Aorta (tissue), 5 donors: ENCODE results near the gene LNPEP. TPM values are rescaled to one million over a fixed set of nuclear protein-coding genes. Genes with fewer than 3 reads are reported as not detected.

Experiments
- ATAC-seq: fragments of 200-7000 bp; cut with Tn5 transposase; one replicate; pipeline ENCODE4 v1.9.1; 2022; ENCODE audit warnings: moderate library complexity; ENCODE audit not compliant: low FRiP score
- DNase-seq, 2 donors: peaks; one replicate each; pipeline ENCODE4 v3.0.0-alpha.2; 2020
- H3K27ac ChIP-seq, 2 donors: one replicate each; pipeline ENCODE4 v1.5.1; 2013; ENCODE audit warnings: low read length in 2 of 2, mild to moderate bottlenecking in 2 of 2, moderate library complexity in 2 of 2, control low read depth in 1 of 2, inconsistent platforms in 1 of 2, low read depth in 1 of 2
- H3K27me3 ChIP-seq, 2 donors: one replicate each; pipeline ENCODE4 v1.6.1; 2013; ENCODE audit warnings: control low read depth in 1 of 2, low read length in 1 of 2, mild to moderate bottlenecking in 1 of 2, moderate library complexity in 1 of 2; ENCODE audit not compliant: insufficient read depth in 2 of 2, control insufficient read depth in 1 of 2
- H3K36me3 ChIP-seq, 2 donors: one replicate each; pipeline ENCODE4 v1.6.1; 2013; ENCODE audit warnings: control low read depth in 1 of 2, low read length in 1 of 2, mild to moderate bottlenecking in 1 of 2; ENCODE audit not compliant: insufficient read depth in 2 of 2, control insufficient read depth in 1 of 2
- H3K4me1 ChIP-seq, 2 donors: one replicate each; pipeline ENCODE4 v1.6.1; 2013; ENCODE audit warnings: low read length in 2 of 2, control low read depth in 1 of 2, mild to moderate bottlenecking in 1 of 2, moderate library complexity in 1 of 2; ENCODE audit not compliant: insufficient read depth in 2 of 2, control insufficient read depth in 1 of 2
- H3K4me3 ChIP-seq, 2 donors: one replicate each; pipeline ENCODE4 v1.5.1; 2013; ENCODE audit warnings: low read length in 2 of 2, control low read depth in 1 of 2, mild to moderate bottlenecking in 1 of 2
- H3K9me3 ChIP-seq: one replicate; pipeline ENCODE4 v1.6.1; 2013; ENCODE audit warnings: mild to moderate bottlenecking, low read length; ENCODE audit not compliant: control insufficient read depth
- WGBS, 2 donors: extraction: QIAGEN DNeasy Blood & Tissue Kit; methylation state at CpG; one replicate each; pipeline ENCODE4 v1.1.7; 2013; 5-methylcytosine and 5-hydroxymethylcytosine counted together
- intact Hi-C, 2 donors: fragments of 100-400 bp; cut with DNase I; formaldehyde crosslinking; loops; one replicate each; pipeline versions ENCODE4 v1.14.2 to v1.15.0; 2022
- long read RNA-seq, 2 donors: library from polyadenylated mRNA; unstranded; transcript quantifications; one replicate each; pipeline ENCODE4 v2.0.0, GENCODE V29; 2020 to 2021
- polyA plus RNA-seq, 2 donors: library from polyadenylated mRNA; stranded (reverse); fragments of 200-250 nt; gene quantifications; one replicate each; pipeline ENCODE4 v1.2.3, GENCODE V29; 2013
- total RNA-seq, 2 donors: library from RNA; stranded (reverse); fragmentation: NEBNext Ultra II Directional; extraction: Animal tissue kit (Norgen Biotek cat#: 25700); gene quantifications; one replicate each; pipeline ENCODE4 v1.2.1, GENCODE V29; 2021
- donor health status: healthy with polysubstance abuse.
- donor health status: Bipolar disorder and iron deficiency.
- donor health status: DM: no; HTN: no; CAD: no.
- donor health status: DM: no; HTN: no; CAD: no.
- donor health status: DM: yes; HTN: yes; CAD: no.

LNPEP gene
- total RNA-seq (10 to 100 TPM; 51.9 to 69.8 TPM), polyA plus RNA-seq (1 to 10 TPM; 3.1 to 7.0 TPM)
- long read RNA-seq, donor 1, full-length matches to known transcripts: 2 of 19 reads
- long read RNA-seq, donor 1, partial matches to known transcripts: 9 of 19 reads
- long read RNA-seq, donor 1, other reads (novel, unspliced or antisense): 8 of 19 reads
- long read RNA-seq, donor 2, full-length matches to known transcripts: 2 of 15 reads
- long read RNA-seq, donor 2, partial matches to known transcripts: 5 of 15 reads
- long read RNA-seq, donor 2, other reads (novel, unspliced or antisense): 8 of 15 reads

DNA sequence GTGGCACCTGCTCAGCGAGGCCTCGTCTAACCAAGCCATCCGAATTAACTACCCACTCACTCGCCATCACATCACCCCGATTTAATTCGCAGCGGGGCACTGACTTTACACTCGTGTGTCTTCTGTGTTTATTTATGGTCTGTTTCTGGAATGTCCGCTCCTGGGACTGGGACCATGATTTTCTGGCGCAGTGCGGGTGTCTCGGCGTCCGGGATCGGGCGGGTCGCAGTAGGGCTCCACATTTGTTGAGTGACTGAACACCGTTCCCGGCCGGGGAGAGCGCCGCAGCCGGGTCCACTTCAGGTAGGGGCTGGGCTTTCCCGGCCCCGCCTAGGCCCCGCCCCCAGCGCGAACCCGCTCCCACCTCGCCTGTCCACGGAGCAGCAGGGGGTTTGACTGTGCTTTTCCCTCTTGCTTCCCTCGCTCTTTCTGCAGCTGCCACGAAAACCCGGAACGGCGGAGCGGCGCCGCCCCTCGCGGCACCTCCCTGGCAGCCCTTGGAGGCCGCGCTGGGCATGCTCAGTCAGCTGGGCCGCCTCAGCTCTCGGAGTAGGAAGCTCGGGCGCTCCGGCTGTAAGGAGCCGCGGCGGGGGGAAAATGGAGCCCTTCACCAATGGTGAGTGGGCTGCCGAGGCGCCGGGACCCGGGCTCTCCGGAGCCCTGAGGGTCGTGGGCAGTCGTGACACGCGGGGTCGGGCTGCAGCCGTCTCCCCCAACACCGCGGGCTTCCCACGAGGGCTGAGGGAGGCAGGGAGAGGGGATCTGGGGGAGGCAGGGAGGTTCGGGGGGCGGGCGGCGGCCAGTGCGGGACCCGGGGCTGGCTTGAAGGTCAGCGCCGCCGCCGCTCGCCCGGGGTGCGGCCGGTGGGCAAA is at the start of gene LNPEP:
LNPEP (plus strand) TSS at position 522 of the 872 bp plus-strand sequence; CDS start at position 598, 76 bp downstream.
- intact Hi-C loops: loop anchor here (10.0 kb wide), 2 partner anchors 59 to 131 kb away; partner anchors contain the start of gene ERAP1 (in 1 of the 2)
- ATAC-seq: peak; percentile 95
- Histone ChIP-seq H3K36me3 (no peaks in the 10 kb centered on the region), H3K9me3 (no peaks in the 10 kb centered on the region), H3K27ac (peak within 1 kb of the TSS; percentile 77 to 96), H3K27me3 (no peaks in the 10 kb centered on the region), H3K4me1 (no peaks in the 10 kb centered on the region), H3K4me3 (peak within 1 kb of the TSS; percentile 73 to 98)
- 0% methylated on average over 71 to 79 of the region's 79 CpGs for WGBS, 2 donors
- DNase-seq: peak; percentile 98 to 99

DNA sequence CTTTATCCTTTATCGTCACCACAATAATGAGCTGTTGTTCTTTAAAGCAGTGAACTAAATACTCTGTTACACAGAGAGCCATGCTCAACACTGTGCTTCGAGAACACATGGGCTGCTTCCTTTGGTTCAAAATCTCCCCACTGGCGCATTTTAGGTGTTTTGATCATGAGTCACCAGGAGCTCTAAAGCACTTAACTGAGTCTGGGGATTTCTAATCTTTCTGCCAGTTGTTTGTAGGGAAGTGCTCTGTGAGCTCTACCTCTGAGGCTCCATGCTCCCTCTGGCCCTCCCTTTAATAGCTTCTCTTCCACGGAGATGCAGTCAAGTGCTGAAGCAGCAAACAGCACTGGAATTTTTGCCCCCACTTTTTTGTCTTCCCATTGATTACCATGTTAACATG is 42.5 kb upstream of the LNPEP start:
- DNase-seq: no peak
- Histone ChIP-seq H3K27me3 (no peaks in the 10 kb centered on the region), H3K36me3 (peaks cover 0 to 2% of the 10 kb centered on the region in 2 donors), H3K4me1 (no peaks in the 10 kb centered on the region), H3K9me3 (no peaks in the 10 kb centered on the region), H3K27ac (no peak overlapping the region), H3K4me3 (no peak overlapping the region)
- ATAC-seq: no peak
- 70 to 76% methylated on average over 4 of the region's 4 CpGs for WGBS, 2 donors
- intact Hi-C loops: no loop called here

DNA sequence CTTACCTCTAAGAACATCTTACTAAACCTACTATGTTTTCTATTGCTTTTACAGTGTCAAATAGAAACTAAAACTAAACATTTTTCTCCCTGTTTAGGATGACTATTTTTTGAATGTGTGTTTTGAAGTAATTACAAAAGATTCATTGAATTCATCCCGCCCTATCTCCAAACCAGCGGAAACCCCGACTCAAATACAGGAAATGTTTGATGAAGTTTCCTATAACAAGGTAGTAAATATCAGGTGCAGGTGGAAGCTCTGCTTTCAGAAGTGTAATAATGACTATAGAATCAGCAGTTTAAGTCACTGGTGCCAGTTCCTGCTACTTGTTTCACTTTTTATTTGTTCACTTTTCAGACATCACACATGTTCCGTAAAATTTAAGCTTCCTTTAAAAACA is 39.6 kb upstream of the LNPEP start:
- no peak overlapping the region for H3K27ac ChIP-seq
- H3K9me3 ChIP-seq: no peaks in the 10 kb centered on the region
- no peak for DNase-seq
- intact Hi-C loops: no loop called here
- H3K4me1 ChIP-seq: no peaks in the 10 kb centered on the region
- 80 to 91% methylated on average over 4 of the region's 4 CpGs for WGBS, 2 donors
- H3K27me3 ChIP-seq: no peaks in the 10 kb centered on the region
- no peaks in the 10 kb centered on the region for H3K36me3 ChIP-seq
- ATAC-seq: no peak
- H3K4me3 ChIP-seq: no peak overlapping the region

DNA sequence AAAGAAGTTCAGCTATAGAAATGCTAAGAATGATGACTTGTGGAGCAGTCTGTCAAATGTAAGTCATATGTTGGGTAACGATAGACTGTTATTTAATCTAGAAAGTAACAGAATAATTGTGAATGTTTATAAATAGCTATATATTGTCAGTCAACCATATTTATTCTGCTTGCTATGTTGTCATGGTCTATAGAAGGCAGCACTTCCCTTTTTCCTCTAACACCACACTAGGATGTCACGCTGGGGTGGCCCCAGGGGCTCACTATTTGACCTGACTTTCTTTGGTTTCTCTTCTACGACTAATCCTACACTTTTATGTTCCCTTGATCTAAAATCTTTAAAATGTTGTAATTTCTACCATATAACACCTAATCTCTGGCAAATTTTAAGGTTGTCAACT is 39.1 kb upstream of the LNPEP start:
- no peaks in the 10 kb centered on the region for H3K36me3 ChIP-seq
- DNase-seq: peak in 1 of 2 donors; percentile 56
- no peak for ATAC-seq
- no peaks in the 10 kb centered on the region for H3K27me3 ChIP-seq
- H3K27ac ChIP-seq: no peak overlapping the region
- H3K9me3 ChIP-seq: no peaks in the 10 kb centered on the region
- H3K4me3 ChIP-seq: no peak overlapping the region
- 57 to 61% methylated on average over 3 of the region's 3 CpGs for WGBS, 2 donors
- H3K4me1 ChIP-seq: no peaks in the 10 kb centered on the region
- intact Hi-C loops: no loop called here

DNA sequence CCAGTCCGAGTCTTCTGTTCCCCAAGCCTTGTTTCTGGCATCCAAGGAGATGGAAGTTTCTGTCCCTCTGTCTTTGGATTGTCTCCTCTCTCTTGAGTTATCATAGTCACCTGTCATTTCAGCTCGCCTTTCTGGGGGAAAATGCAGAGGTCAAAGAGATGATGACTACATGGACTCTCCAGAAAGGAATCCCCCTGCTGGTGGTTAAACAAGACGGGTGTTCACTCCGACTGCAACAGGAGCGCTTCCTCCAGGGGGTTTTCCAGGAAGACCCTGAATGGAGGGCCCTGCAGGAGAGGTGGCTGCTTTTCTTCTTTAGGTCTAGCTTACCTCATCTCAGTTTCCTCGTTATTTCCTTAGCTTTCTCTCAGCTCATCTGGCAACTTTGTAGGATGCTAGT is 34.5 kb upstream of the LNPEP start:
- no peak overlapping the region for H3K27ac ChIP-seq
- intact Hi-C loops: no loop called here
- H3K4me1 ChIP-seq: no peaks in the 10 kb centered on the region
- DNase-seq (no peak), ATAC-seq (no peak)
- H3K36me3 ChIP-seq: no peaks in the 10 kb centered on the region
- no peak overlapping the region for H3K4me3 ChIP-seq
- H3K9me3 ChIP-seq: no peaks in the 10 kb centered on the region
- H3K27me3 ChIP-seq: no peaks in the 10 kb centered on the region
- 96% methylated on average over 6 of the region's 6 CpGs for WGBS, 2 donors

DNA sequence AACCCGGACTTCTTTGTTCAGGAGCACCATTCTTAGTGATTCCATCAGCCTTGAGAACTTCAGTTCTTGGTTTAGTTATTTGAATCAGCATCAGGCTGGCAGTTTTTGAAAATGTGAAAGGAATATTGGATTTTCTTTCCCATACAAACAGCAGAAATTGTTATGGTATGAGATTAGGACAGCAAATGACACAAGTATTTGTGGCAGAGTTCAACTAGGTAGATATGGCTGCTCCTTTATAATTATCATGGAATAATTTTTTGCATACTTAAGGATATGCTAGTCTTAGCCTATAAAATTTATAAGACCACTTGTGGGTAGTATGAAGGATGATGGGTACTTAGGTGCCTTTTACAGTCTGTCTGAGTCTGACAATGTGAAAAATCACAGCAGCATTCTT is 34.0 kb upstream of the LNPEP start:
- no peak overlapping the region for H3K27ac ChIP-seq

DNA sequence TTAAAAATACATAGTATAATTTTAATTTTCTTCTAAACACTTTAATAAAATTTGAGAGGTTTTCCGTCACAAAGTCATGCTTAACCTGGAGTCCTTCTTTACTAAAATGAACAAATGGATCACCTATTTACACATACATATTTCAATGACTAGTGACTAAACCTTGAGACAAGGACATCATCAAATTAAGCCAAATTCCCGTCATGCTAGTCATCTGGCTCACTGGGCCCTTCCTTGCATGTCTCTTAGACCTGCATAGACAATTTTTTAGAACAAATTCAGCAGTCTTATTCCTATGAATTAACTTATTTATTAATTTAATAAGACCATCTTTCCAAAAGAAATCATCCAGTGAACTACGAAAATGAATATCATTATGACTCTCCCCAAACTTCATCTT is 33.0 kb upstream of the LNPEP start:
- Histone ChIP-seq H3K4me3 (no peak overlapping the region), H3K9me3 (no peaks in the 10 kb centered on the region), H3K27ac (no peak overlapping the region), H3K4me1 (no peaks in the 10 kb centered on the region), H3K36me3 (no peaks in the 10 kb centered on the region), H3K27me3 (no peaks in the 10 kb centered on the region)
- DNase-seq: no peak
- 96% methylated on average over 3 of the region's 3 CpGs for WGBS, 2 donors
- no peak for ATAC-seq
- intact Hi-C loops: no loop called here

More for the DNA sequence above, 34.0 kb upstream of the LNPEP start:
- no peak overlapping the region for H3K4me3 ChIP-seq
- no peaks in the 10 kb centered on the region for H3K4me1 ChIP-seq
- ATAC-seq: no peak
- no peaks in the 10 kb centered on the region for H3K27me3 ChIP-seq
- no peak for DNase-seq
- 98 to 100% methylated on average over 1 of the region's 1 CpG for WGBS, 2 donors
- no peaks in the 10 kb centered on the region for H3K9me3 ChIP-seq
- no peaks in the 10 kb centered on the region for H3K36me3 ChIP-seq
- intact Hi-C loops: no loop called here

DNA sequence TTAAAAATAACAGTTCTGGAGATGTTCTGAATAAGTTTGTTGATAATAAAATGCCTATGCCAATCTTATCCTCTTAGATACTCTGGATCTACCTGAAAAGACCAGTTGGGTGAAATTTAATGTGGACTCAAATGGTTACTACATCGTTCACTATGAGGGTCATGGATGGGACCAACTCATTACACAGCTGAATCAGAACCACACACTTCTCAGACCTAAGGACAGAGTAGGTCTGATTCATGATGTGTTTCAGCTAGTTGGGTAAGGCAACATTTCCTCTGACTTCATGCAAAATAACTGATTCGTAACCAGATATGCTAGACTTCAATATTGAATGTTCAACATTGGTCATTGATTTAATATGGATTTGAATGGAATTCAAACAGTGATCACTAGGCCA is 32.6 kb upstream of the LNPEP start:
- Histone ChIP-seq H3K27me3 (no peaks in the 10 kb centered on the region), H3K4me3 (no peak overlapping the region), H3K36me3 (no peaks in the 10 kb centered on the region), H3K27ac (no peak overlapping the region), H3K4me1 (no peaks in the 10 kb centered on the region), H3K9me3 (no peaks in the 10 kb centered on the region)
- DNase-seq (no peak), ATAC-seq (no peak)
- 97 to 98% methylated on average over 2 of the region's 2 CpGs for WGBS, 2 donors
- intact Hi-C loops: no loop called here
